ENCODE data around the gene CA12.

The CA12 gene

DNA sequence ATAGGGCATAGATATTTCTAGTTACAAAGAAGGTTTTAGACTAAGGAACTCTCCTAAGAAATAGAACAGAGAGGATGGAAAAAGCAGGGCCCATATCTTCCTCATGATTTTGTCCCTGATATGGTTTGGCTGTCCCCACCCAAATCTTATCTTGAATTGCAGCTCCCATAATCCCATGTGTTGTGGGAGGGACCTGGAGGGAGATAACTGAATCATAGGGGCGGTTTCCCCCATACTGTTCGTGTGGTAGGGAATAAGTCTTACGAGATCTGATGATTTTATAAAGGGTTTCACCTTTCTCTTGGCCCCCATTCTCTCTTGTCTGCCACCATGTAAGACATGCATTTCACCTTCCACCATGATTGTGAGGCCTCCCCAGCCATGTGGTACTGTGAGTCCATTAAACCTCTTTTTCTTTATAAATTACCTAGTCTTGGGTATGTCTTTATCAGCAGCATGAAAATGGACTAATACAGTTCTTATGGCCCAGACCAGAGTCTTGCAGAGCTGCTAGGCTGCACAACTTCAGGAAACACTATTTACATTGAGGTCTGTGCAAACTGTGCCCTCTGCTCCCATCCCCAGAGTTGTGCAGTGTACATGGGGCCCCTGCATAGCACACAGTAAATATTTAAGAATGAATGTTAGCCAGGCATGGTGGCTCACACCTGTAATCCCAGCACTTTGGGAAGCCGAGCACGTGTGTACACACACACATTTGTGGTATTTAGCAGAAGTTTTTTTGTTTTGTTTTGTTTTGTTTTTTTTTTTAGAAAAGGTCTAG lies 20.3 kb upstream of the CA12 start:
- no peak overlapping the region for H3K4me3 ChIP-seq (ENCODE audit: low read length)
- H3K36me3 ChIP-seq (ENCODE audit: control insufficient read depth, insufficient read depth, low read length), result no peaks in the 10 kb centered on the region
- H3K27me3 ChIP-seq (ENCODE audit: control insufficient read depth, insufficient read depth, low read length), result no peaks in the 10 kb centered on the region
- no peaks in the 10 kb centered on the region for H3K9me3 ChIP-seq (ENCODE audit: control insufficient read depth, insufficient read depth, low read length)
- DNase-seq (ENCODE audit: low read depth, low spot score), result no peak
- H3K27ac ChIP-seq (ENCODE audit: low read length), result no peak overlapping the region
- no peaks in the 10 kb centered on the region for H3K4me1 ChIP-seq (ENCODE audit: control insufficient read depth, insufficient read depth, low read length)
- WGBS (ENCODE audit: insufficient coverage, insufficient read length), result no CpG with 5 or more reads among the region's 5 CpGs

- no peak for DNase-seq (ENCODE audit: low read depth, low spot score)
- Histone ChIP-seq H3K4me3 (ENCODE audit: low read length) (no peak overlapping the region), H3K36me3 (ENCODE audit: control insufficient read depth, insufficient read depth, low read length) (no peaks in the 10 kb centered on the region), H3K4me1 (ENCODE audit: control insufficient read depth, insufficient read depth, low read length) (peaks cover 1% of the 10 kb centered on the region; the same call in 1 of the 2 replicates), H3K27ac (ENCODE audit: low read length) (no peak overlapping the region), H3K27me3 (ENCODE audit: control insufficient read depth, insufficient read depth, low read length) (no peaks in the 10 kb centered on the region; the same call in 1 of the 2 replicates), H3K9me3 (ENCODE audit: control insufficient read depth, insufficient read depth, low read length) (no peaks in the 10 kb centered on the region)
- WGBS (ENCODE audit: insufficient coverage, insufficient read length), result no CpG with 5 or more reads among the region's 2 CpGs
Observed at GRCh38 chr15:63401078-63401477, 19.4 kb upstream of the CA12 start.

- H3K27ac ChIP-seq (ENCODE audit: low read length), result no peak overlapping the region
- no peak for DNase-seq (ENCODE audit: low read depth, low spot score)
- H3K4me3 ChIP-seq (ENCODE audit: low read length), result no peak overlapping the region
- WGBS (ENCODE audit: insufficient coverage, insufficient read length), result no CpG with 5 or more reads among the region's 2 CpGs
- peaks cover 1% of the 10 kb centered on the region; the same call in 1 of the 2 replicates for H3K4me1 ChIP-seq (ENCODE audit: control insufficient read depth, insufficient read depth, low read length)
- H3K9me3 ChIP-seq (ENCODE audit: control insufficient read depth, insufficient read depth, low read length), result no peaks in the 10 kb centered on the region
- peaks cover 3% of the 10 kb centered on the region; the same call in 1 of the 2 replicates for H3K27me3 ChIP-seq (ENCODE audit: control insufficient read depth, insufficient read depth, low read length)
- no peaks in the 10 kb centered on the region for H3K36me3 ChIP-seq (ENCODE audit: control insufficient read depth, insufficient read depth, low read length)
Observed at GRCh38 chr15:63398456-63398855, 16.8 kb upstream of the CA12 start.

DNA sequence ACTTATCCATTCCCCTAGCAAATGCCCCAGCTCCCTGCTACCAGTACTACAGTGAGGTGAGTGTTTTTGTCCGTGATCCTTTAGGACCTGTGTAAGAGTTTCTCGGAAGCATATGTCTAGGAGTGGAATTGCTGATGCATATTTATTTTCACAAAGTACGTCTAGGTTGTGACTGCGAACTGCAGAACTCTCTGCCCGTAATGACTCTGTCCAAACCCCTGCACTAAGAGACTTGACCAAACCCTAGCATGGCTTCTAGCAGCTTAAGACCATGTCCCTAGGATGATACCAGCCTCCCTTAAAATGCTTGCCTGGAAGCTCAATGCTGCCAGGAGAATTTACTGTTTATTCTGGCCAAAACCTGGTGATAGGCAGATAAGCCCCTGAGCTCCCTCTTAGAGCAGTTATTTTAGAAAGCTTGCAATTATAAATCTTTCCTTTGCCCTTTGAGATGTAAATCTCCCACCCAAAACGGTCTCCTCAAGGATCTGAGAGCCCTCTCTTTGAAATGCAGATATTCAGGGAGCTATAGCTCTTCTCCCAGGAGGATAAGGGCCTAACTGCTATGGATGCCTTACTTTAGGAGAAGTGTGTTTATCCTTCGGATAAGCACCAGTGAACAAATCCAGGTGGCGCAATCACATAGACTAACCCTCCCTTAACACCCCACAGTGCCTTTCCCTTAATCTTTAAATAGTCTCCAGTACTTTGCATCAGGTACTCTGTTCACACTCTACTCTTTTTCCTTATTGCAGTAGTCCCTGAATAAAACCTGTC lies 14.7 kb upstream of the CA12 start:
- Histone ChIP-seq H3K27ac (ENCODE audit: low read length) (no peak overlapping the region), H3K36me3 (ENCODE audit: control insufficient read depth, insufficient read depth, low read length) (no peaks in the 10 kb centered on the region), H3K4me3 (ENCODE audit: low read length) (no peak overlapping the region), H3K4me1 (ENCODE audit: control insufficient read depth, insufficient read depth, low read length) (peaks cover 1% of the 10 kb centered on the region; the same call in 1 of the 2 replicates), H3K9me3 (ENCODE audit: control insufficient read depth, insufficient read depth, low read length) (no peaks in the 10 kb centered on the region), H3K27me3 (ENCODE audit: control insufficient read depth, insufficient read depth, low read length) (peaks cover 3% of the 10 kb centered on the region; the same call in 1 of the 2 replicates)
- DNase-seq (ENCODE audit: low read depth, low spot score), result no peak
- no CpG with 5 or more reads among the region's 8 CpGs for WGBS (ENCODE audit: insufficient coverage, insufficient read length)

- H3K27ac ChIP-seq (ENCODE audit: low read length), result no peak overlapping the region
- WGBS (ENCODE audit: insufficient coverage, insufficient read length), result no CpG with 5 or more reads among the region's 4 CpGs
- H3K36me3 ChIP-seq (ENCODE audit: control insufficient read depth, insufficient read depth, low read length), result no peaks in the 10 kb centered on the region
- H3K27me3 ChIP-seq (ENCODE audit: control insufficient read depth, insufficient read depth, low read length), result peaks cover 3% of the 10 kb centered on the region; the same call in 1 of the 2 replicates
- no peaks in the 10 kb centered on the region for H3K9me3 ChIP-seq (ENCODE audit: control insufficient read depth, insufficient read depth, low read length)
- no peak for DNase-seq (ENCODE audit: low read depth, low spot score)
- no peak overlapping the region for H3K4me3 ChIP-seq (ENCODE audit: low read length)
- peaks cover 1% of the 10 kb centered on the region; the same call in 1 of the 2 replicates for H3K4me1 ChIP-seq (ENCODE audit: control insufficient read depth, insufficient read depth, low read length)
Observed at GRCh38 chr15:63395730-63396151, 14.1 kb upstream of the CA12 start.

DNA sequence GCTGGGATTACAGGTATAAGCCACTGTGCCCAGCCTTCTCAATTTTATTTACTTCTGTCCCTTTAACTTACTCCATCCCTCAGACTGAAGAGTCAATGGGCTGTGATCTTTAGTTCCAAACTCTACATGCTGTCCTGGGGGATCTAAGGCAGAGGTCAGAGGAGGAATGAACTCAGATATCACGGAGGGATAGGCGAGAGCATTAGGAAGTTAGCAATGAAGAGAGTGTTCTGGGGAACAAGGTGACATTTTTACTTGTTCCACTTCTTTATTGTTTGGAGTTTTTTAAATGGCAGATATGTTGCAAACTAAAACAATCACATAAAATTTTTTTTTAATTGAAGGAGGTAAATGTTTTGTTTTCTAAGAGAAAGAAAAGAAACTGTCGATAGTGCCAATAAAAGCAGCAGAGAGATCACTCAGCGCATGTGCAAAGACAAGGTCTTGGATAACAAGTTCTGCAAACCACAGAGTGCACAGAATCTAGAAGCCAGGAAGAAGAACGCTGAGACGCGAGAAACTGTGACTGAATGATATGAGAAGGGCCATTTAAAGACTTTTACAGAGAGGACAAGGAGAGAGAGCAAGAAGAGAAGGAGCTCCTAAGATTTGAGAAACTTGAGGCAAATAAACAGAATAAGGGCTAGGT lies 10.8 kb upstream of the CA12 start:
- no peak for DNase-seq (ENCODE audit: low read depth, low spot score)
- no peak overlapping the region for H3K4me3 ChIP-seq (ENCODE audit: low read length)
- H3K4me1 ChIP-seq (ENCODE audit: control insufficient read depth, insufficient read depth, low read length), result peaks cover 1% of the 10 kb centered on the region; the same call in 1 of the 2 replicates
- peaks cover 3% of the 10 kb centered on the region; the same call in 1 of the 2 replicates for H3K27me3 ChIP-seq (ENCODE audit: control insufficient read depth, insufficient read depth, low read length)
- H3K27ac ChIP-seq (ENCODE audit: low read length), result no peak overlapping the region
- WGBS (ENCODE audit: insufficient coverage, insufficient read length), result no CpG with 5 or more reads among the region's 7 CpGs
- no peaks in the 10 kb centered on the region for H3K36me3 ChIP-seq (ENCODE audit: control insufficient read depth, insufficient read depth, low read length)
- no peaks in the 10 kb centered on the region for H3K9me3 ChIP-seq (ENCODE audit: control insufficient read depth, insufficient read depth, low read length)

GRCh38 chr15:63391669-63392360 lies 10.2 kb upstream of the CA12 start:
- Histone ChIP-seq H3K36me3 (ENCODE audit: control insufficient read depth, insufficient read depth, low read length) (no peaks in the 10 kb centered on the region), H3K9me3 (ENCODE audit: control insufficient read depth, insufficient read depth, low read length) (no peaks in the 10 kb centered on the region), H3K27ac (ENCODE audit: low read length) (no peak overlapping the region), H3K4me1 (ENCODE audit: control insufficient read depth, insufficient read depth, low read length) (peaks cover 1% of the 10 kb centered on the region; the same call in 1 of the 2 replicates), H3K4me3 (ENCODE audit: low read length) (no peak overlapping the region), H3K27me3 (ENCODE audit: control insufficient read depth, insufficient read depth, low read length) (peaks cover 3% of the 10 kb centered on the region; the same call in 1 of the 2 replicates)
- no CpG with 5 or more reads among the region's 6 CpGs for WGBS (ENCODE audit: insufficient coverage, insufficient read length)
- no peak for DNase-seq (ENCODE audit: low read depth, low spot score)

DNA sequence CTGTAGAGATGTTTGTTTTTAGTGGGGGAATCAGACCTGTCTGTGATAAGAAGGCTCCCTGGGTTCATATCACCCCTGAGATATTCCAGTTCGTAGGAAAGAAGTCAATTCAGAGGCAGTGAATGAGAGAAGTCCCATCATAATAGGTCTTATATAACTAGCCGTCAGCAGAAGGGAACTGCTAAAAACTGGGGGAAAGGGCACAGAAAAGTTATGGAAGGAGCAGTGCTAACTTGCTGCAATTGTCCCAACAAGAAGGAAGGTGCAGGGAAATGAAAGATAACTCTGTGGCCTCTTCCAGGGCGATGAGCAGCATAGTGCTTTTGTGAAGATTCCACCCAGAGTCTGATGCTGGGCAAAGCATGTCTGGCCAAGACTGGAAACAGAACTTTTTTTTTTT lies 9.0 kb upstream of the CA12 start:
- Histone ChIP-seq H3K9me3 (ENCODE audit: control insufficient read depth, insufficient read depth, low read length) (no peaks in the 10 kb centered on the region), H3K4me1 (ENCODE audit: control insufficient read depth, insufficient read depth, low read length) (no peaks in the 10 kb centered on the region), H3K4me3 (ENCODE audit: low read length) (no peak overlapping the region), H3K36me3 (ENCODE audit: control insufficient read depth, insufficient read depth, low read length) (no peaks in the 10 kb centered on the region), H3K27ac (ENCODE audit: low read length) (no peak overlapping the region), H3K27me3 (ENCODE audit: control insufficient read depth, insufficient read depth, low read length) (peaks cover 3% of the 10 kb centered on the region; the same call in 1 of the 2 replicates)
- DNase-seq (ENCODE audit: low read depth, low spot score), result no peak
- WGBS (ENCODE audit: insufficient coverage, insufficient read length), result no CpG with 5 or more reads among the region's 3 CpGs

DNA sequence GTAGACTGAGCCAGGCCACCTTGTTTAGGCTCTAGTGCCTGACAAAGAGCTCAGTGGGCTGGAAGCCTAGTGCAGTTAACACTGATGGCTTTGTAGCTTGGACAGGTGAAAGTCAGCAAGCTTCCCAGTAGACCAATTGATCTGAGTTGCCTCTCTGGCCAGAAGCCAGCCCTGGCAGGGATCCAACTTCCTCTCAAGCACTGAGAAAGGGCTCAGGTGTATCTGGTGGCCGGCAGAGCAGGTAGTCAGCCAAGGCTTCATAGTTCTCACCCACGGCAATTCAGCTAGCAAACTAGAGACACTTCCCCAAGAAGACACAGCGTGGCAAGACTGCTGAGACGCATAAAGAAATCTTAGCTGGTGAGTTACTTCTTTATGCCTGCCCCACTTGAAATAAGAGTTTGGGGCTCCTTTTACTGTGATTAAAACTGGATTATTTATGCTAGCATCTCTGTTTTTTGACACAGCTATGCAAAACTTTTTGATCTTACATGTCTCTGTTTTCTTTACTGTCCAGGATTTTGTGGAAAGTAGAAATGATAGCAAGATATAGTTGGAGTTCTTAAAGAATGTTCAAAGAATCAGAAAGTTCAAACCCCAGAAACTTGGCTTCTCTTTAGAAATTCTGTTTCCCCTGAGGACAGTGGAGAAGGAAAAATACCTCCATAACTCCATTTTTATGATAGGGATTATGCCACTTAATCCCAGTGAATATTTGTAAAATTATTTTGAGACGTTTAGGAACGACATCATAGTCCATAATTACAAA lies 8.4 kb upstream of the CA12 start:
- Histone ChIP-seq H3K27ac (ENCODE audit: low read length) (no peak overlapping the region), H3K36me3 (ENCODE audit: control insufficient read depth, insufficient read depth, low read length) (no peaks in the 10 kb centered on the region), H3K4me1 (ENCODE audit: control insufficient read depth, insufficient read depth, low read length) (no peaks in the 10 kb centered on the region), H3K4me3 (ENCODE audit: low read length) (no peak overlapping the region), H3K9me3 (ENCODE audit: control insufficient read depth, insufficient read depth, low read length) (no peaks in the 10 kb centered on the region), H3K27me3 (ENCODE audit: control insufficient read depth, insufficient read depth, low read length) (peaks cover 2% of the 10 kb centered on the region; the same call in 1 of the 2 replicates)
- 100% methylated on average over 2 of the region's 6 CpGs for WGBS (ENCODE audit: insufficient coverage, insufficient read length)
- DNase-seq (ENCODE audit: low read depth, low spot score), result no peak
